GM19463 (cell line): ENCODE measurements around the gene PLEKHM1.
"Not testable (repeated sequence)": the region's sequence is repeated elsewhere in the genome, so short reads cannot be mapped to it uniquely, and the experiment has no call there.

Experiments used
- ATAC-seq: cut with Tn5 transposase; IDR thresholded peaks from one replicate; pipeline ENCODE4 v1.9.1; 2021; ENCODE audit warnings: mild to moderate bottlenecking, moderate library complexity; ENCODE audit not compliant: unreplicated experiment

PLEKHM1 gene

DNA sequence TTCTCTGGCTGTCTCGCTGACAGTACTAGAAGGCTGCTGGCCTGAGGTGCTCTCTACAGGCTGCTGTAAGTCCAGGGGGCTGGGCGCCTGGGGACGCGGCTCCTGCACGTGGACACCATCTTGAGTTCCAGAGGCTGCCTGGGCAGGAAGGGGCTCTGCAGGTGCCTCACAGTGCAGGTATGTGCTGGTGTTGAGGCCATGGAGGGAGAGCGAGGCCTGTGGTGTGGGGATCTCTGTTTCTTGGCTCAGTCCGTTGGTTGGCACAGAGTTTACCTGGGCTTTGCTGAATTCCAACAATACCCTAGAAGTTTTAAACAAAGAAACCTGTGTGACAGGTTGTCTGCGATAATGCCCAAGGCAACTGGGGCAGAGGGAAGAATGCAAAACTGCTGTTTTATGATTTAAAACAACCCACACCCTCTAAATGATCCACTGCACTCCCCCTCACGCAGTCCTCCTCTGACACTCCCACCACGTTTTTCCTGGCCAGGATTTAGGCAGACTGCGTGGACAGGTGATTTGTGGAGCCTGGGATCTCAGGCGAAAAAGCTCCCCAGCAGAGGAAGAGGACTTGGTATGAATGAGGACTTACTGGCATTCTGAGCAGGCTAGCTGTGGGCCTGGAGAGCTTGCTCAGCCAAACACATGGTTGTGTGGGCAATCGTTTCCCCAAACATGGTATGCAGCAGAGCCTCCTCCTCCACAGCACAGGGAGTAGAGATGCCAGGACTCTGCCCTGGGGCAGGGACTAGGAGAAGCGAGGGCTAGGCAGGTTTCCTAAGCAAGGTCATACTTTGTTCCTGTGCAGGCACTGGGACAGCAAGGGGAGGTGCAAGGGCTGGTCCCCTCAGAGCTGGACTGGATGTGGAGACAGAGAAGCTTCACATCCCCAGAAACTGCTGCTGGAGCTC lies 22.0 kb downstream of the PLEKHM1 start:
- ATAC-seq: not testable (repeated sequence)

DNA sequence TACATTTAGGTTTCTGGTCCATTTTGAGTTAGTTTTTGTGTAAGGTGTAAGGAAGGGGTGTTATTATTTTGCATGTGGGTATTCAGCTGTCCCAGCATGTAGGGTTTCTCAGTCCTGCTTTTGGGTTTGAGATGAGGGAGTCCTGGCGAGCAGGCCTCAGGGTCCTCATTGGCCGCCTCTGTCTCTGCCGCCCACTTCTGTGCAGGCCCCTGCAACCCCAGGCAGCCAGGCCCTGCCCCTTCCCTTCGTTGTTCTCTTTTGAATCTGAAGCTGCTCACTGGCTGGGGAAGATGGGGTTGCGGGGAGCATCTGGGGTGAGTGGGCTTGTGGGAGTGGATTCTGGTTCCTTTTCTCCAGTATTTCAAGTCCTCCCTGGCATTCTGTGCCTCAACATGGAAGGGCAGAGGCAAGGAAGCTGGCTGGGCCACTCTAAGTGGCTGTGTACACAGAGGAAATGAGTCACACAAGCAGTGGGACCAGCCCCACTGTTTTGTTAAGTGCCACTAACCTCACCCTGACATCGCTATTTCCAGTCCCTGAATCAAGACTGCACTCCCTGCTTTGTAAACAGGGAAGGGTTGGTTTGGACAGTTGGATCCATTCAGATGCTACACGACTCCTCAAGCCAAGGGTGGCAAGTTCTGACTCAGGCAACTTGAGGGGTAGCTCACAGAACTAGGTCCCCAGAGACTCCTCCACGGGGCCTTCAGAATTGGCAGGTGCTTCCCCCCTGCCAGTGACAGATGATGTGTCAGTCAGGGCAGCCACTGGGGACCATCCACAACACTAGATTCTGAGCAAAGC lies 28.8 kb downstream of the PLEKHM1 start:
- peak; percentile 91 for ATAC-seq

DNA sequence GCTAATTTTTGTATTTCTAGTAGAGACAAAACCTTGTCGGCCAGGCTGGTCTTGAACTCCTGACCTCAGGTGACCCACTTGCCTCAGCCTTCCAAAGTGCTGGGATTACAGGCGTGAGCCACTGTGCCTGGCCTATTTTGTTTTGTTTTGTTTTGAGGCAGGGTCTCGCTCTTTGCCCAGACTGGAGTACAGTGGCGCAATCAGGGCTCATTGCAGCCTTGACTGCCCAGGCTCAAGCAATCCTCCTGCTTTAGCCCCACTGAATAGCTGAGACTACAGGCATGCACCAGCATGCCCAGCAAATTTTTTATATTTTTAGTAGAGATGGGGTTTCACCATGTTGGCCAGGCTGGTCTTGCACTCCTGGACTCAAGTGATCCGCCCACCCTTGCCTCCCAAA lies 30.1 kb downstream of the PLEKHM1 start:
- not testable (repeated sequence) for ATAC-seq

DNA sequence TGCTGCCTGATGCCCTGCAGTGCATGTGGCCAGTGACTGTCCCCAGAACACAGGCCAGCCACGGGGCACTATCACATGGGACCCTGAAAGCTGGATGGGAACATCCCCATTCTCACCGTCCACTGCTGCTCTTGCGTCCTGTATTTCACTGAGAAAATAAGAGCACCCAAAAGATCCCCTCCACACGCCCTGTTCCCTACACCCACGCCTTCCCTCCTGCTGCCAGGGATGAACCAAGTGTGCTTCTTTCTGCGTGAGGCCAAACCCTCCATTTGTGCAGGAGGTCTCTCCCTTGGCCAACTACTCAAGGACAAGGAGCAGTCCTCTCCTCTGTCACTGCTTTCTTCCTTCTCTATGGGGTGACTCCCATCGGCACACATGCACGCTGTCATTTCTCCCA lies 36.2 kb downstream of the PLEKHM1 start:
- ATAC-seq: not testable (repeated sequence)

DNA sequence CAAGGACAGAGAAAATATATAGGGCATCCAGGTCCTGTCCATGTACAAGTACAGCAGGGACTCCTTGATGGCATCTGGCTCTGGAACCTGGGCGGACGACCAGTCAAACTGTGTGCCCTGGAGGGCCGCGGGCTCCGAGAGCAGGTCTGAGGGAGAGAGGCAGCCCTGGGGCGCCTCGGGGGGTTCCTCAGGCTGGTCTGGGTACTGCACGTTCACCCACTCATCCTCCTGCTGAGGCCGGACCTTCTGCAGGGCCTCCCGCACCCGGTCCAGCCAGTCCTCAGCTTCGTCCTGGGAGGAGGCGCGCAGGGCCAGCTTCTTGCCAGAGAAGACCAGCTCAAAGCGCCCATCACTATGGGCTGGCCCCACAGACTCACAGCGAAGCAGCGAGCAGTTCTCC lies 36.8 kb downstream of the PLEKHM1 start:
- not testable (repeated sequence) for ATAC-seq

DNA sequence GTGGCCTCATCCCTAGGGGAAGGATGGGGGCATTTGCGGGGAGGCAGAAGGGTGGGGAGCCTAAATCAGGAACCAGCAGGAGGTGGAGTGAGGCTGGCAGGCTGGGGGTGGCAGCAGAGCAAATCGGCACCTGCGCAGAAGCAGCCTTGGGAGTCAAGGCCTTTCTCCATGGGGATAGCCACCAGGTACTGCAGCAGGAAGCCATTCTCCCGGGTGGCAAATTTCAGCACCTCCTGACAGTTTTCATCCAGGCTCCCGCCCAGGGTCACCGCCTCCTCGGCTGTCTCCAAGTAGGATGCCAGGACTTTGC lies 37.3 kb downstream of the PLEKHM1 start:
- not testable (repeated sequence) for ATAC-seq

DNA sequence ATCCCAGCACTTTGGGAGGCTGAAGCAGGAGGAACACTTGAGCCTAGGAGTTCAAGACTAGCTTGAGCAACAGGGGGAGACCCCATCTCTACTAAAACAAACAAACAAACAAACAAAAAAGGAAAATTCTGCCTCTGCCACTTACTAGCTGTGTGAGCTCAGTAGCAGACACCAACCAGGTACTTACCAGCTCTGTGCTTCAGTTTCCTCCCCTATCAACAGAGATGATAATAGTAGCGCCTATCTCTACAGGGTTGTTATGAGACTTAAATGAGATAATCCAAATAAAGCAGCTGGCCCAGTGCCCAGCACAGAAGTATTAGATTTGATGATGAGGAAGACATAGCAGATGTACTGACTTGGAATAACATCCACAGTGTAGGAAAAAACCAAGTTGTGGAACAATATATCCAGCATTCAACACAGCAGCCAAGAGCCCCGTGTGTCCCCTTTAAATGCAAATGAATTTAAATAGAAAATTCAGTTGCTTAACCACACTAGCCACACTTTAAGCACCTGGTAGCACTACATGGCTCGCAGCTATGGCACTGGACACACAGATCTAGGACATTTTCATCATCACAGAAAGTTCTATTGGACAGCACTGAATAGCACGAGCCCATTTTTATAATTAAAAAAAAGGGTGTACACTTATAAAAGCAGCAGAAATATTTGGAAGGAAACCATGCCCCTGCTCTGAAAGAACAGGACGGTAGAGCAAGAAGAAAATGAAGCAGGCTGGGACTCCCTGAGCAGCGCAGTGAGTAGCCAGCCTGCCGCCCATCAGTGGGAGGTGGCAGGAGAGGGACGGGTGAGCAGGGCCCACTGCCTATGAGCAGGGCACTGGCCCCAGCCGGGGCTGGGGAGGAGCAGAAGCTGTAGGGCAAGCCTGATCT lies 37.9 kb downstream of the PLEKHM1 start:
- ATAC-seq: not testable (repeated sequence)

DNA sequence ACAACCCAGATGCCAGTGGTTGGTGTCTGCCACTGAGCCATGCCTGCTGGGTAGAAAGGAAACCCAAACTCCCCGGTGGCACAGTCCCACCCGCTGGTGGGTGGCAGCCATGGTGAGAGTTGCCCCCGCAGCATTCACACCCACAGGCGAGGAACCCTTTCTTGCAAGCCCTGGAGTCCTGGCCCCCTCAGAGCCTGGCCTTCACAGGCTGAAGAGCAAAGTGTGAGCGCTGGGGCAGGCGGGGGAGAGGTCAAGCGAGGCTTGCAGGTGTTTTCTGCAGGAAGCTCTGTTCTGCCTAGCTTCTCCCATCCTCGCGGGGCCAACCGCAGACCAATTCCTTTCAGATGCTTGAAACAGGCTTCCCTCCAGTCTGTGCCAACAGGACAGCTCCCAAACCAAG lies 38.9 kb downstream of the PLEKHM1 start:
- not testable (repeated sequence) for ATAC-seq

DNA sequence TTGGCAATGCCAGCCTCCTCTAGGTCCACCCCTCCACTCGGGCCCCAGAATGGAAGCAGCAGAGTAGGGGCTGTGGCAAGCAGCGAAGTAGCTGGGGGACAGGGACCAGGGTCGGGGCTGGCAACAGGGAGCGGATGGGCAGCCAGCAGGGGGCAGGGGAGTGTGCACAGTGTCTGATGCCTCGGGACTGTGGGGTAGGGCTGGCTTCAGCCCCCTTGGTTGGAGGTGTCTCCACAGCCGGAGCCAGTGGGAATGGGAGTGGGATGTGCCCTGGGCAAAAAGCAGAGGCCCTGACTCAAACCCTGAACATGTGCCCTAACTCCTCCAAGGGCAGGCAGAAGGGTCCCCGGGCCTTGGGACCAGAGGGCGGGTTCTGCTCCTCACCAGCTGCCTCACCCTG lies 39.4 kb downstream of the PLEKHM1 start:
- ATAC-seq: no peak

DNA sequence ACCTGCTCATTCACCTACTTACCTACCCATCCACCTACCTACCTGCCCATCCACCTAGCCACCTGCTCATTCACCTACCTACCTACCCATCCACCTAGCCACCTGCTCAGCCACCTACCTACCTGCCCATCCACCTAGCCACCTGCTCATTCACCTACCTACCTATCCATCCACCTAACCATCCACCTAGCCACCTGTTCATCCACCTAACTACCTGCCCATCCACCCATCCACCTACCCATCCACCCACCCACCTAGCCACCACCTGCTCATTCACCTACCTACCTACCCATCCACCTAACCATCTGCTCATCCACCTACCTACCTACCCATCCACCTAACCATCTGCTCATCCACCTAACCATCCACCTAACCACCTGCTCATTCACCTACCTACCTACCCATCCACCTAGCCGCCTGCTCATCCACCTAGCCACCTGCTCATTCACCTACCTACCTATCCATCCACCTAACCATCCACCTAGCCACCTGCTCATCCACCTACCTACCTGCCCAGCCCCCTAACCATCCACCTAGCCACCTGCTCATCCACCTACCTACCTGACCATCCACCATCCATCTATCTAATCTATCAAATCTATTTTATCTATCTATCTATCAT lies 40.7 kb downstream of the PLEKHM1 start:
- ATAC-seq: not testable (repeated sequence)

DNA sequence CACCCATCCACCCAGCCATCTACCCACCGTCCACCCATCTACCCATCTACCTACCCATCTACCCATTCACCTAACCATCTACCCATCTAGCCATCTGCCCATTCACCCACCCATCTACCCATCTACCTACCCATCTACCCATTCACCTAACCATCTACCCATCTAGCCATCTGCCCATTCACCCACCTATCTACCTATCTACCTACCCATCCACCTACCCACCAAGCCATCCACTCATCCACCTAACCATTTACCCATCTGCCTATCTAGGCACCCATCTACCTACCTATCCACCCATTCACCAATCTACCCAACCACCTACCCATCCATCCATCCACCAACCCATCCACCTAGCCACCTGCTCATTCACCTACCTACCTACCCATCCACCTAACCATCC lies 41.3 kb downstream of the PLEKHM1 start:
- ATAC-seq: not testable (repeated sequence)

DNA sequence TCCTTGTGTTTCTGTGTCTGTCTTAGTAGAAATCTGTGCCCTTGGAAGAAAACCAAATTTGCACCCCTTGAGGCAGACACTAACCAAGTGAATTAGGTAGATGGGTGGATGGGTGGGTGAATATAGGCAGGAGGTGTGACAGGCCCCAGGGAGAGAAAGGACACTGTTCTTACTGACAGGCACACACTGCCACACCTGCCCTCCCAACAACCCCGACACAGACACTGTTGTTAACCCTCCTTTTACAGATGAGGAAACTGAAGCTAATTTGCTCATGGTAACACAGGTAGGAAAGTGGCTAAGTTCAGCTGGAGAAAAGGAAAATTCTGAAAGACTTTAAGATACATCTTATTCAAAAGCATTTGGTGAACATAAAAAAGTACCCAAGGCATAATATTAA lies 42.0 kb downstream of the PLEKHM1 start:
- ATAC-seq: not testable (repeated sequence)

DNA sequence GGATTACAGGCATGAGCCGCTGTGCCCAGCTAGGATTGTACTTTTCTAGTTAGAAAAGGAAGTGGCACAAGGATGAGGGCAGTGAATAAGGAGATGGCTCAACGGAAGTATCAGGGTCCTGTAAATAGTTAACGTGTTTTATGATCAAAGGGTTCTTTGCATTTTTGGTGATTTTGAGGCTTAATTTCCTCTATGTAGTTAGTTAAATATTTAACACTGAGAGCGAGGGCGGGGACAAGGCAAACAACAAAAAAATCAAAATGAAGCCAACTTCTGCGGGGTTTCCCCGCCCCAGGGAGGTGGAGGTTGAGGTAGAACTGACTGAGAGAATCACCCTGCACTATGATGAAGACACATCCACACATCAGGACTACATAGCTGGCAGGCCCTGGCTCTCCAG lies 42.5 kb downstream of the PLEKHM1 start:
- not testable (repeated sequence) for ATAC-seq

DNA sequence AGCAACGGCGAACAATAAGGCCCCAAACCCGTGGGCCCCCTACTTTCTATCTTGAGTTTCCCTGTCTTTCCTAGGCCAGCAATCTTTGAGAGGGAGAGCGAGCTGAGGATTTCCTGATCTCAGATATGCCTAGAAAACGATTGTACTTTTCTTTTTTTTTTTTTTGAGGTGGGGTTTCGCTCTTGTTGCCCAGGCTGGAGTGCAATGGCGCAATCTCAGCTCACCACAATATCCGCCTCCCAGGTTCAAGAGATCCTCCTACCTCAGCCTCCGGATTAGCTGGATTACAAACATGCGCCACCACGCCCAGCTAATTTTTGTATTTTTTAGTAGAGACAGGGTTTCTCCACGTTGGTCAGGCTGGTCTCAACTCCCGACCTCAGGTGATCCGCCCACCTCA lies 42.9 kb downstream of the PLEKHM1 start:
- ATAC-seq: not testable (repeated sequence)

DNA sequence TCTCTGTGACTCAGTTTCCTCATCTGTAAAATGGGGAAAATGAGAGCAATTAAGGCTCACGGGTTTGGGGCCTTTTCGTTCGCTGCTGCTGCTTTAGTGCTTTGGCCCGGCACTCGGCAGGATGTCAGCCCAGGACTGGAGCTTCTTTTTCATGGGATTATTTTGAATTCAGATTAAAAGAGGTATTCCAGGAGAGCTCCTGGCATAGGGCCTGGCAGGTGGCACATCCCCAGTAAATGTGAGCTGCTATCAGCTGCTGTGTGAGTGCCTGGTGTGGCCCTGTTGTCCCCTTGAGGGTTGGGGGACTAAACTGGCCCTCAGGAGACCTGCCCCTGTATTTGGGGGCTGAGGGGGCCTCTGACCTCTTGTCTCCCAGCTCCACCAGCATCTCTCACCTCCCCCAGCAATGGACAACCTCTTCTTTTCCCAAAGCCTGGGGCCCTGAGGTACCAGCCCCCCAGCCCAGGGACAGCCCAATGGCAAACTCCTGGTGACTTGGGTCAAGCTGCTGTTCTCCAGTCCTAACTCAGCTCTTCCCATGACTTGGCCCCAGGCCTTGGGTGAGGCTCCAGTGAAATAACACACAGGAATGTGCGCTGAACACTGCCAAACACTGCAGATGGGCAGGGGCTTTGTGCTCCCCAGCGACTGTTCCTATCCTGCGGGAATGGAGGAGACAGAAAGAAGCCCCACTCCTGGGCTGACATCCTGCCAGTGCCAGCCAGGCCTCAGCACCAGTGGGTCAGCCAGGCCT lies 43.5 kb downstream of the PLEKHM1 start:
- ATAC-seq: not testable (repeated sequence)

DNA sequence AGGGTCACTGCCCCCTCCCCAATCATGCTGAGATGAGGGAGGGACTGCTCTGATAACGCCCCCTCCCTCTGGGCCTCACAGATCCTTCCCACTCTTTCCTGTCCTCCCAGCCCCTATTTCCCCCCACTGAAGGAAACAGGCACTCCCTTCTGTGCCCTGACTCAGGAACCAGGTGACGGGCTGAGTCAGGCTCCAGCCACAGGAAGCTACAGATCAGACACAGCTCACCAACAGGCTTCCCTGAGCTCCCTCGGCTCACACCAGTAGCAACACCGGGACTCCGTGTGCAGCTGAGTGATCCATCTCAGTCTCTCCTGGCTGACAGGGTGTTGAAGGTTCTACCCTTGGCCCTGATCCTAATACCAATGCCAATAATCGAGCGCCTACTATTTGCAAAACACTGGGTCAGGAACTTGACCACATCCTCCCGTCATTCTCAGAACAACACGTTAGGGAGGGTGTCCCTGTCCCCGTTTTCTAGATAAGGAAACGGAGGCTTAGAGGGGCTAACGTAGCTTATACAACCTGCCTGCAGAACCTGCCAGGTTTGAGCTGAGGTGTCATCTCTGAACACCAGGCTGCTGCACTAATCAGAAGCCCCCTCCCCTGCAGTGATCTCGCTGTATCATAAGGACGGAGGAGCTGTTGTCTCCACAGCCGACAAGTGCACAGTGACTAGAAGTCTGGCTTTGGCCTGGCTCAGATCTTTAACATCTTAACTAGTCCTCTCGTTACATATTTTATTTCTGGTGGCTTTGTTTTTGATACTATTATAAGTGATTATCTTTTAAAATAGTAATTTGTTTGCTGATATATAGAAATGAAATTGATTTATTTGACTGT lies 44.4 kb downstream of the PLEKHM1 start:
- not testable (repeated sequence) for ATAC-seq

DNA sequence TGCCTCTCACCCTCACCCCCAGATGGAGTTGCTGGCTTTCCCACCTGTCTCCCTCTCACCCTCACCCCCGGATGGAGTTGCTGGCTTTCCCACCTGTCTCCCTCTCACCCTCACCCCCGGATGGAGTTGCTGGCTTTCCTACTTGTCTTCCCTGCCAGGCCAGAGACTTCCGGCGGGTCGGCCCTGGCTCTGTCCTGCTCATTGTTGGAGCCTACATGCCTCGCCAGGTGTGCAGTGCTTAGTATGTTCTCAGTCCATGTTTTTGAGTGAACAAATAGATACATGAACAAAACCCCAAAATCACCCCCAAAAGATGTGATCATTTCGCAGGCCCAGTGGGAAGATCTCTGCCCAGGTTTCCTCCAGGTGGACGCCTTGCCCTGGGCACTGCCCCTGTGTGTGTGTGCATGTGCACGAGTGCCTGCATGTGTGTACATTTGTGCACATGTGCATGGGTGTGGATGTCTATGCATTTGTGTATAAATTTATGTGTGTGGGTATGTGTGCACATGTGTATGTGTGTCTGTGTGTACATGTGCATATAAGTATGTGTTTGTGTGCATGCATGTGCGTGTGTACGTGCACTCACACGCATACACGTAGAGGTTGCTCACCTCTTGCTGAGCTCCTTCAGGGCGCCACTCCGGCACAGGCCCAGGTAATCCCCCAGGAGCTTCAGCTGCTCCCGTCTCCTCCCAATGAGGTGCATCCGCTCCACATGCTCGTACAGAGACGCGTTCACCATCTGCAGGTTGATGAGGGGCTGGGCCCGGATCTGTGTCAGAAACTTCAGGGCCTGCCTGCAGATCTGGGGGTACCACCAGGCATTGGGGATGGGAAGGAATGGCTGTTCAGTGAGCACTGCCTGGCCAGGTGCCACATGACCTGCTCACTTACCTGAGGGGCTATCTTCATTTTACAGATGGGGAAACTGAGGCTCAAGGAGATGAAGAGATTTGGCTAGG lies 45.4 kb downstream of the PLEKHM1 start:
- ATAC-seq: not testable (repeated sequence)

DNA sequence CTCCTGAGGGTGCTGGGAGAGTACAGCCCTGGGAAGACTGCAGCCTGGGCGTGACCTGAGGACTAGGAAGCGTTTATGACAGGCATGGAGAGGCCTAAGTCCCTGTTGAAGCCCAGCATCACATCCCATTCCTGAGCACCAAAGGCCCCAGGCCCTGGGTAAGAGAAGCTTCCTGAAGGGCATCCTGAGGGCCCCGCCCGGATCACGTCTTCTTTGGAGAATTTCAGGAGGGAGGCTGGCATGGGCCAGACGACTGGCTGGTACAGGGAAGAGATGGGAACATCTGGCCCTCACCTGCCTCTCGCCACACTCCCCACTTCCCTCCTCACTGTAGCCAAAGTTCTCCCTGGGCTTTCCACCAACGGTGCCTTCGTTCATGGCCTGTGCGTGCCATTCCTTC lies 46.2 kb downstream of the PLEKHM1 start:
- ATAC-seq: not testable (repeated sequence)
